ENCODE measurements around the gene WDR86. TPM values are rescaled to one million over a fixed set of nuclear protein-coding genes. Genes with fewer than 3 reads are reported as not detected.

WDR86 gene
- total and polyA plus RNA-seq, 2 experiments from 2014 or later: 9.1 to 59.1 TPM

- peaks cover 7% of the 10 kb centered on the region for H3K27me3 Mint-ChIP-seq (ENCODE audit: insufficient read depth, low read depth, poor library complexity)
- no peaks in the 10 kb centered on the region for H3K9me3 Mint-ChIP-seq
- H3K27me3 ChIP-seq (ENCODE audit: insufficient read depth): no peaks in the 10 kb centered on the region
- no peak overlapping the region for H3K4me3 ChIP-seq
- no peaks in the 10 kb centered on the region; the same call in 1 of the 2 replicates for H3K36me3 ChIP-seq (ENCODE audit: insufficient read depth)
- H3K4me2 ChIP-seq: no peak overlapping the region
- no peak overlapping the region for H3K4me3 Mint-ChIP-seq
- no peaks in the 10 kb centered on the region for H3K9me2 ChIP-seq (ENCODE audit: insufficient read depth)
- DNase-seq (ENCODE audit: low spot score): no peak
- H3K27ac Mint-ChIP-seq: no peak overlapping the region
- no peak overlapping the region for H2AFZ ChIP-seq
- ATAC-seq: no peak
- peaks cover 25% of the 10 kb centered on the region for H3K4me1 ChIP-seq (ENCODE audit: insufficient read depth)
- H4K20me1 ChIP-seq (replicated peaks; ENCODE audit: insufficient read depth): no peaks in the 10 kb centered on the region
- no peaks in the 10 kb centered on the region for H3F3A ChIP-seq (replicated peaks; ENCODE audit: low read depth)
- no peak overlapping the region for H3K27ac ChIP-seq (ENCODE audit: low read depth)
- H3K4me1 Mint-ChIP-seq: peaks cover 28% of the 10 kb centered on the region
- no peaks in the 10 kb centered on the region for H3K36me3 Mint-ChIP-seq (ENCODE audit: low read depth)
- TF ChIP-seq JUNB (IDR thresholded peaks at IDR 0.05; ENCODE audit: unreplicated experiment): no peak
- no peak for TF ChIP-seq CTCF (conservative IDR thresholded peaks at IDR 0.05; ENCODE audit: low read depth in 2 of 2)
- no peak for TF ChIP-seq EZH2 (IDR thresholded peaks at IDR 0.05; ENCODE audit: low read depth, unreplicated experiment)
- TF ChIP-seq ZNF462 (CRISPR knock-in tag; IDR thresholded peaks at IDR 0.05): no peak
- TF ChIP-seq ZNF114 (CRISPR knock-in tag; IDR thresholded peaks at IDR 0.05): no peak
- no peak for TF ChIP-seq REST (IDR thresholded peaks at IDR 0.05; ENCODE audit: unreplicated experiment)
- no peaks in the 10 kb centered on the region for H3K79me2 ChIP-seq (replicated peaks; ENCODE audit: insufficient read depth)
Observed at GRCh38 chr7:151429237-151429559, 19.4 kb upstream of the WDR86 start.

All from GM23338 (cell line).